ENCODE results near the gene GAS2L1.

GAS2L1 gene

DNA sequence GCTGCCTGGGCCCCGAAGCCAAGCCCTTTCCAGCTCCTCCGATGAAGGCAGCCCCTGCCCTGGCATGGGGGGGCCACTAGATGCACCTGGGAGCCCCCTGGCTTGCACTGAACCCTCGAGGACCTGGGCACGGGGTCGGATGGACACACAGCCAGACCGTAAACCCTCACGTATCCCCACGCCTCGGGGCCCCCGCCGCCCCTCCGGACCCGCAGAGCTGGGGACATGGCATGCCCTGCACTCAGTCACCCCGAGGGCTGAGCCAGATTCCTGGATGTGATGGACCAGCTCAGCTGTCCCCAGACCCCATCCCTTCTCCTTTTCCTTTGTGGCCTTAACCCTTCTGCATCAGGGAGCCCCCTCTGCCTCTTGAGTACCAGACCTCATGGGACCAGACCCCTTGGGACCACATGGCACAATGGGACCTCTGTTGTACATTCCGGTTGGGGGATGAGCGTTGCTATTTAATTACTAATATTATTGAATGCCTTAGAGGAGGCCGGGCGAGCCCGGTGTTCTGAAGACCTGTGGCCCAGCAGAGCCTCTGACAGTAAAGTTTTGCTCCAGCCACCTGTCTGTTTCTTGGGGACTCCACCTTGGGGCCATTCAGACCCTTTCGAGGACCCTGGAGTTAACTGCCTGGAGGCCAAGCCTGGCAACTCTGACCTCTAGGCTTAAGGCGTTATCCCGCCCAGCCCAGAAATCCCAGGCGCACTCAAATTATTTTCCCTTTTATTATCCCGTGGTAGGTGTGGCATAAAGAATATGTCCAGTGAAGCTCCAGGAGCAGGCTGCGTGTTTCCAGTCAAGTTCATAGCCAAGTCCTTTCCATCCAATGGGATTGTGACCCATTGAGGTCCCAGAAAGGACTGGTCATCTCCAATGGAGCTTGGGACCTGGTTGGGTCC lies 6.0 kb downstream of the GAS2L1 start:
- TF ChIP-seq, protein P1, sequence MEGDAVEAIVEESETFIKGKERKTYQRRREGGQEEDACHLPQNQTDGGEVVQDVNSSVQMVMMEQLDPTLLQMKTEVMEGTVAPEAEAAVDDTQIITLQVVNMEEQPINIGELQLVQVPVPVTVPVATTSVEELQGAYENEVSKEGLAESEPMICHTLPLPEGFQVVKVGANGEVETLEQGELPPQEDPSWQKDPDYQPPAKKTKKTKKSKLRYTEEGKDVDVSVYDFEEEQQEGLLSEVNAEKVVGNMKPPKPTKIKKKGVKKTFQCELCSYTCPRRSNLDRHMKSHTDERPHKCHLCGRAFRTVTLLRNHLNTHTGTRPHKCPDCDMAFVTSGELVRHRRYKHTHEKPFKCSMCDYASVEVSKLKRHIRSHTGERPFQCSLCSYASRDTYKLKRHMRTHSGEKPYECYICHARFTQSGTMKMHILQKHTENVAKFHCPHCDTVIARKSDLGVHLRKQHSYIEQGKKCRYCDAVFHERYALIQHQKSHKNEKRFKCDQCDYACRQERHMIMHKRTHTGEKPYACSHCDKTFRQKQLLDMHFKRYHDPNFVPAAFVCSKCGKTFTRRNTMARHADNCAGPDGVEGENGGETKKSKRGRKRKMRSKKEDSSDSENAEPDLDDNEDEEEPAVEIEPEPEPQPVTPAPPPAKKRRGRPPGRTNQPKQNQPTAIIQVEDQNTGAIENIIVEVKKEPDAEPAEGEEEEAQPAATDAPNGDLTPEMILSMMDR (IDR thresholded peaks at IDR 0.05; ENCODE audit: control insufficient read depth, insufficient read depth, low read depth, low read length, missing control alignments), result no peak
- no peak for DNase-seq (ENCODE audit: low read depth)

DNA sequence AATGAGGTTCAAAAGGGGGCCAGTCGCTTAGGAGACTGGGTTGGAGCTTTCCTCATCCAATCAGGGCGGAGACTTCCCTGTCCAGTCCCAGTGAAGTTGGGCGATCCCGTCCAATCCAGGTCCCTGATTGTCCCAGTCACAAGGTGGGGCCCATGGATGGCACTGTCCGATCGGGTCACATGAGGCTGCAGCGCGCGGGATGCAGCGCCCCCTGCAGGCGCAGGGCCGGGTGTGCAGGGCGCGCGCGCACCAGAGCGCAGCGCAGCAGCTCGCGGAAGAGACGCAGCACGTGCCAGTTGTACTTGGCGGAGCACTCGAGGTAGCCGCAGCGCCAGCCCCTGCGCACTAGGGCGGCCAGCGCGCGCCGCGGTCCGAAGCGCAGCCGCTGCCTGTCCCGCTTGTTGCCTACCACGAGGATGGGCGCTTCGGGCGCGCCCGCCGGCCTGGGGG lies 6.7 kb downstream of the GAS2L1 start:
- no peak for DNase-seq (ENCODE audit: low read depth)
- TF ChIP-seq, protein P1 (IDR thresholded peaks at IDR 0.05; ENCODE audit: control insufficient read depth, insufficient read depth, low read depth, low read length, missing control alignments), result peak; percentile 45
- no peak overlapping the region for H3K4me3 ChIP-seq (ENCODE audit: control insufficient read depth, low read depth, low read length)

More for the DNA sequence above, 6.0 kb downstream of the GAS2L1 start:
- H3K4me3 ChIP-seq (ENCODE audit: control insufficient read depth, low read depth, low read length), result no peak overlapping the region

DNA sequence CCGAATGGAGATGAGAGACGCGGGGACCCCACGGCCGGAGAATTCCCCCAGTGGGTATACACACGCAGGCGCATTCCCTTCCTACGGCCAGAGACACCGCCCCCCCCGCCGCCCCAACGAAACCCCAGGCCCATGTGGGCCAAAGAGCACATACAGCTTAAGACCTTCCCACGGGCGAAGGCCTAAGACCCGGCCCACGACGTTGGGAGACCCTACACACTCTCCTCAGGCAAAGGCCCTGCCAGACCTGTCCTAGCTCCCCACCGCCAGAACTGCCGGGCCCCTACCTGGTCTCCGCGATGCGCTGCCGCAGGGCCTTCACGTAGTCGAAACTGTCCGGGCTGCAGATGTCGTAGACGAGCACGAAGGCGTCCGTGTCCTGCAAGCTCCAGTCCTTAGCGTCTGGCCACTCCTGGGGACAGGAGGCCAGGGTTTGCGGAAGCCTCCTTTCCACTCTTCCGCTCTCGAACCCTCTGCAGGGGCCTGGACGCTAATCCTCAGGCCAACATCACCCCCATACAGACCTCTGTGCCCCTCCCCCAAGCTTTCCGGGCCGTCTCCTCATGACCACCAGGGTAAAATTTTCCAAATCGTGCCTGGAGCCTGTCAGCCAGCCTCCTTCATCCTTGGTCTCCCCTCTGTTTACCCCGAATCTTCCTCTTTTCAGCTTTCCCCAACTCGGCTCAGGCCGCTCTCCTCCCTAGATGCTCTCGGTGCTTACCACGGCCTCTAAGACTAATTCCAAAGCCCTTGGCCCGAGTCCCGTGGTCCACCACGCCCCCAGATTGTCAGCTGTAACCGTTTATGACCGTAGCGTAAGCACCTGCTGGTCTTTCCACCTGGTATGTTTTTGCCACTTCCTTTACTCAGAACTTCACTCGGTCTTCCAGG lies 7.4 kb downstream of the GAS2L1 start:
- H3K4me3 ChIP-seq (ENCODE audit: control insufficient read depth, low read depth, low read length), result no peak overlapping the region
- no peak for DNase-seq (ENCODE audit: low read depth)
- TF ChIP-seq, protein P1 (IDR thresholded peaks at IDR 0.05; ENCODE audit: control insufficient read depth, insufficient read depth, low read depth, low read length, missing control alignments), result no peak

DNA sequence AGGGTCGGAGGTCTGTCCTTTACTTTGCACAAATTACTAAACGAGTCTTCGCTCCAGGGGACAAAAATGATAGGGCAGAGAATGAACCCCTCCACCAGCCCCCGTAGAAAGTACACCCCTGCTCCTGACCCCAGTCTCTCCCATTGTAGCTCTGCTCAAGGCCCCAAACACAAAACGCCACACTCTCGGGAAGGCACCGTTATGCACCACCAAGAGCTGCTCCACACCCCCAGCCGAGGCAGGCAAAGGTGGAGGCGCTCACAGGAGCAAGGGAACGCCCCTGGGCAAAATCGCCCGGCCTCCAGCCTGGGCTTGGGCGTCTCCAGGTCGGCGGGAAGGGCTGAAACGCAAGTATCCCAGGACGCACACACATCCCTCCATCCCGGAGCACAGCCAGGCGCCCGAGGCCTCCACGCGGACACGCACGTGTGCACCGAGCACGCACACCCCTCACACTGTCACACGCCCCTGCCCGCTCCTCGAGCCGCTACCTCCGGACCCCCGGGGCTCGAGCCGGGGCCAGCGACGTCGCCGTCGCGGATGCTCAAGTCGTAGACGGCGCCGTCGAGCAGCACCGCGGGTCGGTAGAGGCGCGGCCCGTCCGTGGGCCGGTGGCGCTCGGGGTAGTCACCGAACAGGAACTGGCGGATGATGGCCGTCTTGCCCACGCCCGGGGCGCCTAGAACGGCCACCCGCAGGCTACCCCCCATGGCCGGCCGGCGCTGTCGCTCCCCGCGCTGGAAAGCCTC lies 8.3 kb downstream of the GAS2L1 start:
- TF ChIP-seq, protein P1 (IDR thresholded peaks at IDR 0.05; ENCODE audit: control insufficient read depth, insufficient read depth, low read depth, low read length, missing control alignments), result no peak
- no peak for DNase-seq (ENCODE audit: low read depth)
- H3K4me3 ChIP-seq (ENCODE audit: control insufficient read depth, low read depth, low read length), result no peak overlapping the region

DNA sequence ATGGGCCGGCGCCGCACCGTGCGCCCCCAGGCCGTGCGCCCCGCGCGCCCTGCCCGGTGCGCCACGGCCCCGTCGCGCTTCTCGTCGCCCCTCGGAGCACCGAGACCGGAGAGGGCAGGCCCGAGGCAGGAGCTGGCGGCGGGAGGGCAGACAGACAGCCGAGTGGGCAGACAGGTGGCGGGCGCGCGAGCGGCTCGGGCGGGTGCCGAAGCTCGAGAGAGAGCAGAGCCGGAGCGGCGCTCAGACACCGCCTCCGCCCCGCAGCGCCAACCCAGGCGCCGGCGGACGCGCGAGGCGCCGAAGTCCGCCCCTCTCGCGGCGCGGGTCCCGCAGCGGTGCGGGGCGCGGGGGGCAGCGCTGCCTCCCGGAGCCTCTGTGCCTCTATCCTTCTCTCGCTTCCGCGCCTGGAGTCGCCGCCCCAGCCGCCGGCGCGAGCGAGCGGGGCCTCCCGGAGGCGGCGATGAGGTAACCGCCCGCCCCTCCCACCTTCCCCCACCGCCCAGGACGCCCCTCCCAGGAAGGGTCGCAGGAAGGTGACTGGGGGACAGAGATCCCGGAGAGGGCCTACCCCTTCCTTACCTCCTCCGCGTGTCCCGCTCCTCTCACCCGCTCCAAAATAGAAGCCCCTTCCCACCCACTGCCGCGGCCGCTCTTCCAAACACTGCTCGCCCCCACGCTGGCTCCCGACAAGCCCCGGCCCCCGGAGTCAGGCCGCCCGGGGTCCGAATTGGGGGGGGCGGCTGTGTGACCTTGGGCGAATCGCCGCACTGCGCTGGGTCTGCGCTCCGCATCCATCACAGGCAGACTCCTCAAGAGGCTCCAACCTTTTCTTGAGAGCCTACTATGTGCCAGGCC lies 9.1 kb downstream of the GAS2L1 start, which contains the start of gene RASL10A:
Gene RASL10A (minus strand): TSS at position 412 of the 855 bp plus-strand sequence. CDS start 451 bp downstream, outside the sequence.
- DNase-seq (ENCODE audit: low read depth), result no peak
- no peak within 1 kb of the TSS for H3K4me3 ChIP-seq (ENCODE audit: control insufficient read depth, low read depth, low read length)
- TF ChIP-seq, protein P1 (IDR thresholded peaks at IDR 0.05; ENCODE audit: control insufficient read depth, insufficient read depth, low read depth, low read length, missing control alignments), result no peak
